Measurements from ENCODE around the gene PRR35. TPM values are rescaled to one million over a fixed set of nuclear protein-coding genes. Genes with fewer than 3 reads are reported as not detected.

PRR35 gene
- total and polyA plus RNA-seq, 7 donors, result not detected

- no peak for TF ChIP-seq CTCF (IDR thresholded peaks at IDR 0.05)
- TF ChIP-seq POLR2AphosphoS5 (IDR thresholded peaks at IDR 0.05), result no peak
- TF ChIP-seq EP300 (IDR thresholded peaks at IDR 0.05), result no peak
- TF ChIP-seq POLR2A (IDR thresholded peaks at IDR 0.05), result no peak
- no peak overlapping the region for H3K27ac ChIP-seq
- DNase-seq, result no peak
- peaks cover 0 to 19% (median 11%) of the 10 kb centered on the region in 4 donors for H3K36me3 ChIP-seq
- WGBS, 2 donors, result 76 to 88% methylated on average over 32 of the region's 32 CpGs
- no peaks in the 10 kb centered on the region for H3K9me3 ChIP-seq
- peaks cover 24 to 39% (median 36%) of the 10 kb centered on the region in 3 donors for H3K27me3 ChIP-seq
- H3K4me1 ChIP-seq, result peaks cover 0 to 14% (median 7%) of the 10 kb centered on the region in 4 donors
- intact Hi-C loops (cut with DNase I), result no loop called here
- H3K4me3 ChIP-seq, result no peak overlapping the region
Measured at GRCh38 chr16:556474-557173, 3.6 kb upstream of the PRR35 start.

- intact Hi-C loops (cut with DNase I), result no loop called here
- 79% methylated on average over 23 of the region's 23 CpGs for WGBS, 2 donors
- Histone ChIP-seq H3K4me1 (peaks cover 0 to 14% (median 7%) of the 10 kb centered on the region in 4 donors), H3K27ac (no peak overlapping the region), H3K36me3 (peaks cover 0 to 8% (median 1%) of the 10 kb centered on the region in 4 donors), H3K27me3 (peaks cover 24 to 46% (median 42%) of the 10 kb centered on the region in 3 donors), H3K9me3 (no peaks in the 10 kb centered on the region), H3K4me3 (no peak overlapping the region)
- TF ChIP-seq POLR2A (IDR thresholded peaks at IDR 0.05), result no peak
- TF ChIP-seq EP300 (IDR thresholded peaks at IDR 0.05), result no peak
- no peak for TF ChIP-seq CTCF (IDR thresholded peaks at IDR 0.05)
- no peak for TF ChIP-seq POLR2AphosphoS5 (IDR thresholded peaks at IDR 0.05)
- no peak for DNase-seq
Measured at GRCh38 chr16:557463-558297, 2.5 kb upstream of the PRR35 start.

- H3K36me3 ChIP-seq, result peaks cover 0 to 3% (median 0%) of the 10 kb centered on the region in 4 donors
- no peak for DNase-seq
- intact Hi-C loops (cut with DNase I), result no loop called here
- H3K27me3 ChIP-seq, result peaks cover 24 to 46% (median 42%) of the 10 kb centered on the region in 3 donors
- H3K9me3 ChIP-seq, result no peaks in the 10 kb centered on the region
- H3K27ac ChIP-seq, result no peak overlapping the region
- H3K4me3 ChIP-seq, result no peak overlapping the region
- WGBS, 2 donors, result 27 to 55% methylated on average over 22 of the region's 22 CpGs
- peaks cover 0 to 14% (median 7%) of the 10 kb centered on the region in 4 donors for H3K4me1 ChIP-seq
- TF ChIP-seq POLR2A (IDR thresholded peaks at IDR 0.05), result no peak
- no peak for TF ChIP-seq POLR2AphosphoS5 (IDR thresholded peaks at IDR 0.05)
- TF ChIP-seq CTCF (IDR thresholded peaks at IDR 0.05), result no peak
- no peak for TF ChIP-seq EP300 (IDR thresholded peaks at IDR 0.05)
Measured at GRCh38 chr16:558298-559020, 1.7 kb upstream of the PRR35 start.

- no peaks in the 10 kb centered on the region for H3K36me3 ChIP-seq
- peaks cover 0 to 14% (median 7%) of the 10 kb centered on the region in 4 donors for H3K4me1 ChIP-seq
- H3K9me3 ChIP-seq, result no peaks in the 10 kb centered on the region
- DNase-seq, result no peak
- peaks cover 24 to 49% (median 42%) of the 10 kb centered on the region in 3 donors for H3K27me3 ChIP-seq
- WGBS, 2 donors, result 45 to 80% methylated on average over 15 of the region's 15 CpGs
- H3K27ac ChIP-seq, result no peak overlapping the region
- intact Hi-C loops (cut with DNase I), result no loop called here
- H3K4me3 ChIP-seq, result no peak overlapping the region
- TF ChIP-seq EP300 (IDR thresholded peaks at IDR 0.05) (no peak), POLR2A (IDR thresholded peaks at IDR 0.05) (no peak), POLR2AphosphoS5 (IDR thresholded peaks at IDR 0.05) (no peak), CTCF (IDR thresholded peaks at IDR 0.05) (no peak)
Measured at GRCh38 chr16:559021-559380, 1.2 kb upstream of the PRR35 start.

All from sigmoid colon (tissue), 7 donors.